HCT116 (cell line): ENCODE results near the gene CDH22. TPM values are rescaled to one million over a fixed set of nuclear protein-coding genes. Genes with fewer than 3 reads are reported as not detected.

ENCODE experiments used
- ATAC-seq: fragments of 200-7000 bp; cut with Tn5 transposase; 2 replicates; pipeline ENCODE4 v1.9.1; 2020; ENCODE audit warnings: mild to moderate bottlenecking, moderate library complexity
- BruUV-seq: library from RNA; stranded (reverse); fragments of 400-500 nt; replicated peaks from 2 replicates; lab custom pipeline; 2021; lab: Mats Ljungman, UMichigan
- CTCF ChIA-PET: fragments of 300-600 bp; sonication (Branson Sonifier 250); formaldehyde crosslinking; loops from one replicate; lab custom pipeline; 2021; ENCODE audit warnings: antibody characterized with exemption; lab: Charles Lee
- POLR2A ChIA-PET: fragments of 300-600, 350-600 bp; sonication (Branson Sonifier 250); formaldehyde crosslinking; loops from one replicate; lab custom pipeline; 2021; ENCODE audit warnings: antibody characterized with exemption; lab: Charles Lee
- RAD21 ChIA-PET, 2 experiments: fragments of 300-600 bp; sonication (Branson Sonifier 250); formaldehyde crosslinking; loops; one replicate each; lab custom pipeline; 2023; ENCODE audit warnings: low total read pairs in 2 of 2; ENCODE audit not compliant: uncharacterized antibody in 2 of 2, unreplicated experiment in 2 of 2, low non-redundant PET in 1 of 2; lab: Charles Lee
- DNase-seq: peaks from one replicate; pipeline ENCODE4 v3.0.0-alpha.2; 2010; ENCODE audit warnings: low read depth, low spot score
- H2AFZ ChIP-seq: fragments of 200-600 bp; shearing (Covaris generic), sonication (generic); 2 replicates; pipeline ENCODE4 v1.6.1; 2017; ENCODE audit warnings: low read depth, mixed run types, mixed read lengths, antibody characterized with exemption, low read length; ENCODE audit not compliant: poor library complexity, severe bottlenecking
- H3K27ac ChIP-seq: 2 replicates; pipeline ENCODE4 v1.5.1; 2012; ENCODE audit warnings: low read depth, low read length
- H3K27me3 ChIP-seq: fragments of 200-600 bp; sonication (generic); 2 replicates; pipeline ENCODE4 v1.6.1; 2016; ENCODE audit warnings: mixed run types, low read length, mixed read lengths; ENCODE audit not compliant: insufficient read depth
- H3K36me3 ChIP-seq, 2 experiments: fragments of 200-500 bp in 1 of 2; fragments of 200-600 bp in 1 of 2; sonication (Bioruptor generic) in 1 of 2; sonication (generic) in 1 of 2; 2 replicates each; pipeline versions ENCODE4 v1.5.1 to v1.6.1; 2014 to 2016; ENCODE audit warnings: low read length in 2 of 2, inconsistent platforms in 1 of 2, mixed read lengths in 1 of 2, mixed run types in 1 of 2; ENCODE audit not compliant: insufficient read depth in 2 of 2, control insufficient read depth in 1 of 2
- H3K4me1 ChIP-seq, 2 experiments: fragments of 200-600 bp in 1 of 2; sonication (generic) in 1 of 2; 2 replicates each; pipeline versions ENCODE4 v1.5.1 to v1.6.1; 2012 to 2017; ENCODE audit warnings: low read length in 2 of 2, inconsistent platforms in 1 of 2, mild to moderate bottlenecking in 1 of 2, mixed read lengths in 1 of 2, mixed run types in 1 of 2, moderate library complexity in 1 of 2; ENCODE audit not compliant: insufficient read depth in 2 of 2, control insufficient read depth in 1 of 2
- H3K4me2 ChIP-seq: fragments of 200-600 bp; sonication (generic); 2 replicates; pipeline ENCODE4 v1.6.1; 2017; ENCODE audit warnings: mixed run types, low read length, mixed read lengths
- H3K4me3 ChIP-seq, 2 experiments: fragments of 200-600 bp in 1 of 2; sonication (generic) in 1 of 2; replicated peaks in 1 of 2; 2 replicates each; pipeline ENCODE4 v1.5.1; 2011 to 2016; ENCODE audit warnings: low read length in 2 of 2, control low read depth in 1 of 2, low read depth in 1 of 2, mild to moderate bottlenecking in 1 of 2, mixed read lengths in 1 of 2, mixed run types in 1 of 2
- H3K79me2 ChIP-seq: fragments of 200-600 bp; sonication (generic); 2 replicates; pipeline ENCODE4 v1.6.1; 2017; ENCODE audit warnings: mild to moderate bottlenecking, mixed run types, low read length, moderate library complexity, mixed read lengths; ENCODE audit not compliant: insufficient read depth
- H3K9ac ChIP-seq: fragments of 200-600 bp; sonication (generic); 2 replicates; pipeline ENCODE4 v1.6.1; 2016; ENCODE audit warnings: low read length, mixed read lengths
- H3K9me2 ChIP-seq: fragments of 200-600 bp; sonication (generic), shearing (Covaris generic); 2 replicates; pipeline ENCODE4 v1.6.1; 2017; ENCODE audit warnings: mixed run types, mild to moderate bottlenecking, moderate library complexity; ENCODE audit not compliant: insufficient read depth
- H3K9me3 ChIP-seq, 2 experiments: fragments of 200-500 bp in 1 of 2; fragments of 200-600 bp in 1 of 2; sonication (Bioruptor generic) in 1 of 2; sonication (generic) in 1 of 2; 2 replicates each; pipeline ENCODE4 v1.6.1; 2014 to 2017; ENCODE audit warnings: low read length in 2 of 2, mixed read lengths in 2 of 2, inconsistent platforms in 1 of 2, low read depth in 1 of 2, mild to moderate bottlenecking in 1 of 2, mixed run types in 1 of 2, moderate library complexity in 1 of 2; ENCODE audit not compliant: control insufficient read depth in 1 of 2, insufficient read depth in 1 of 2
- H4K20me1 ChIP-seq: fragments of 200-600 bp; sonication (generic), shearing (Covaris generic); 2 replicates; pipeline ENCODE4 v1.6.1; 2017; ENCODE audit warnings: mixed run types, mild to moderate bottlenecking, moderate library complexity; ENCODE audit not compliant: insufficient read depth
- ATF3 ChIP-seq: IDR thresholded peaks from 2 replicates; pipeline ENCODE4 v1.6.1; 2012
- CBX3 ChIP-seq: IDR thresholded peaks from 2 replicates; pipeline ENCODE4 v1.6.1; 2012; ENCODE audit warnings: low read depth
- EGR1 ChIP-seq: IDR thresholded peaks from 2 replicates; pipeline ENCODE4 v1.6.1; 2012; ENCODE audit warnings: low read depth
- ELF1 ChIP-seq: IDR thresholded peaks from 2 replicates; pipeline ENCODE4 v1.6.1; 2012; ENCODE audit warnings: low read depth, borderline replicate concordance
- FOSL1 ChIP-seq: IDR thresholded peaks from 2 replicates; pipeline ENCODE4 v1.6.1; 2012; ENCODE audit warnings: low read depth
- REST ChIP-seq: IDR thresholded peaks from 2 replicates; pipeline ENCODE4 v1.6.1; 2012; ENCODE audit warnings: low read depth
- SP1 ChIP-seq: IDR thresholded peaks from 2 replicates; pipeline ENCODE4 v1.6.1; 2012; ENCODE audit warnings: low read depth
- SRF ChIP-seq: IDR thresholded peaks from 2 replicates; pipeline ENCODE4 v1.6.1; 2012; ENCODE audit warnings: low read depth
- YY1 ChIP-seq: IDR thresholded peaks from 2 replicates; pipeline ENCODE4 v1.6.1; 2011; ENCODE audit warnings: low read length, low read depth, moderate library complexity, mild to moderate bottlenecking; ENCODE audit not compliant: insufficient replicate concordance; ENCODE audit errors: extremely low read depth
- ZBTB33 ChIP-seq: IDR thresholded peaks from 2 replicates; pipeline ENCODE4 v1.6.1; 2011; ENCODE audit warnings: mild to moderate bottlenecking, low read length, moderate library complexity; ENCODE audit not compliant: insufficient replicate concordance; ENCODE audit errors: extremely low read depth
- intact Hi-C: fragments of 100-400 bp; cut with micrococcal nuclease; formaldehyde crosslinking; loops from 2 replicates; pipeline ENCODE4 v1.10.0; 2022
- total RNA-seq: library from RNA; stranded (reverse); gene quantifications from one replicate; pipeline ENCODE4 v1.2.1, GENCODE V29; 2021; ENCODE audit not compliant: unreplicated experiment

The CDH22 gene
- total RNA-seq, 1 experiment from 2014 or later, result 1.8 TPM

- POLR2A ChIA-PET, result no interaction called here
- ATAC-seq (no peak), DNase-seq (no peak)
- Histone ChIP-seq H3K9me3 (no peaks in the 10 kb centered on the region), H4K20me1 (no peaks in the 10 kb centered on the region), H3K4me1 (peaks cover 1 to 2% of the 10 kb centered on the region in 2 experiments; a peak in 3 of 4 replicates), H2AFZ (no peak overlapping the region), H3K9ac (no peak overlapping the region), H3K79me2 (no peaks in the 10 kb centered on the region), H3K36me3 (no peaks in the 10 kb centered on the region), H3K27me3 (peaks cover 18% of the 10 kb centered on the region; the same call in 1 of the 2 replicates), H3K4me2 (no peak overlapping the region), H3K4me3 (no peak overlapping the region), H3K27ac (no peak overlapping the region), H3K9me2 (no peaks in the 10 kb centered on the region)
- TF ChIP-seq FOSL1 (no peak), ZBTB33 (no peak), ELF1 (no peak), CBX3 (no peak), SRF (no peak), ATF3 (no peak), EGR1 (no peak), SP1 (no peak), REST (no peak), YY1 (no peak)
- no TSS peak for BruUV-seq
- RAD21 ChIA-PET, result no interaction called here
- intact Hi-C loops, result no loop called here
- CTCF ChIA-PET, result no interaction called here
These were observed 168.9 kb downstream of the CDH22 start for GRCh38 chr20:46139266-46139889.
